HG03103 (cell line): Measurements from ENCODE around the gene ZC3HAV1L.
A peak's percentile ranks its signal among the peaks of the same experiment; 100 is the strongest.
"Not testable (repeated sequence)": the region's sequence is repeated elsewhere in the genome, so short reads cannot be mapped to it uniquely, and the experiment has no call there.

Source experiments
- ATAC-seq: cut with Tn5 transposase; IDR thresholded peaks from one replicate; pipeline ENCODE4 v1.9.1; 2021; ENCODE audit warnings: low read depth; ENCODE audit not compliant: unreplicated experiment

ZC3HAV1L gene

GRCh38 chr7:139023076-139023475 lies 12.8 kb downstream of the ZC3HAV1L start:
- ATAC-seq, result no peak

GRCh38 chr7:139022286-139022685 lies 13.6 kb downstream of the ZC3HAV1L start:
- no peak for ATAC-seq

- no peak for ATAC-seq
These were observed 16.9 kb downstream of the ZC3HAV1L start for GRCh38 chr7:139018910-139019309.

GRCh38 chr7:139016931-139017511 lies 18.8 kb downstream of the ZC3HAV1L start:
- ATAC-seq, result peak; percentile 89

GRCh38 chr7:139011373-139011772 lies 24.5 kb downstream of the ZC3HAV1L start:
- ATAC-seq, result no peak

GRCh38 chr7:139004321-139005090 lies 31.3 kb downstream of the ZC3HAV1L start:
- ATAC-seq, result no peak

- no peak for ATAC-seq
These were observed 36.4 kb downstream of the ZC3HAV1L start for GRCh38 chr7:138999414-138999813.

- no peak for ATAC-seq
These were observed 43.8 kb downstream of the ZC3HAV1L start for GRCh38 chr7:138992052-138992531.

GRCh38 chr7:138987686-138988085 lies 48.2 kb downstream of the ZC3HAV1L start:
- no peak for ATAC-seq

- no peak for ATAC-seq
These were observed 53.6 kb downstream of the ZC3HAV1L start for GRCh38 chr7:138982204-138982623.

GRCh38 chr7:138981332-138982203 lies 54.3 kb downstream of the ZC3HAV1L start, which contains the start of gene KIAA1549:
TSS of gene KIAA1549 (minus strand) at chr7:138981389. CDS start at chr7:138981269, 120 bp downstream.
- ATAC-seq, result peak; percentile 79

- peak; percentile 33 for ATAC-seq
These were observed 55.1 kb downstream of the ZC3HAV1L start for GRCh38 chr7:138980563-138981291.

GRCh38 chr7:138979988-138980562 lies 55.8 kb downstream of the ZC3HAV1L start:
- no peak for ATAC-seq

- ATAC-seq, result peak; percentile 39
These were observed 56.4 kb downstream of the ZC3HAV1L start for GRCh38 chr7:138979226-138979979.

GRCh38 chr7:138978541-138979184 lies 57.2 kb downstream of the ZC3HAV1L start:
- ATAC-seq, result no peak

GRCh38 chr7:138976161-138976560 lies 59.7 kb downstream of the ZC3HAV1L start:
- ATAC-seq, result not testable (repeated sequence)
